ENCODE measurements around the gene SHKBP1.

SHKBP1 gene

GRCh38 chr19:40638327-40638726 is 61.7 kb downstream of the SHKBP1 start:
- no peak for DNase-seq (ENCODE audit: low read depth, low spot score)

- DNase-seq (ENCODE audit: low read depth, low spot score), result no peak
Measured at GRCh38 chr19:40639638-40639982, 62.9 kb downstream of the SHKBP1 start.

GRCh38 chr19:40640744-40641143 is 64.1 kb downstream of the SHKBP1 start:
- DNase-seq (ENCODE audit: low read depth, low spot score), result no peak

Data from smooth muscle cell of the brain vasculature (primary cell).